ENCODE results near the gene OR7G2.
"Not testable (repeated sequence)": the region's sequence is repeated elsewhere in the genome, so short reads cannot be mapped to it uniquely, and the experiment has no call there.

OR7G2 gene

DNA sequence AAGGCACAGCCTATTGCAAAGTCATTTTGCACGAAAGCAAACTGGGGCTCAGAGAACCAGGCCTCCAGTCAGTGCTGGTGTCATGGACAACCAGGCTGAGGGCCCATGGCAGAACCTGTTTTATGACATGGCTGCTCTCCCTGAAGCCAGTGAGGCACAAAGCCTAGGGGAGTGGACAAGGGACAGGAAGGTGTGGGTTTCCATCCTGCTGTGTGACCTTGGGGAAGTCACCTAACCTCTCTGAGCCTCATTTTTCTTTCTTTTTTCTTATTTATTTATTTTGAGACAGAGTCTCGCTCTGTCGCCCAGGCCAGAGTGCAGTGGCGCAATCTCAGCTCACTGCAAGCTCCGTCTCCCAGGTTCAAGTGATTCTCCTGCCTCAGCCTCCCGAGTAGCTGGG is 35.6 kb downstream of the OR7G2 start:
- not testable (repeated sequence) for DNase-seq

GRCh38 chr19:9070066-9070465 is 37.2 kb downstream of the OR7G2 start:
- no peak for DNase-seq

DNA sequence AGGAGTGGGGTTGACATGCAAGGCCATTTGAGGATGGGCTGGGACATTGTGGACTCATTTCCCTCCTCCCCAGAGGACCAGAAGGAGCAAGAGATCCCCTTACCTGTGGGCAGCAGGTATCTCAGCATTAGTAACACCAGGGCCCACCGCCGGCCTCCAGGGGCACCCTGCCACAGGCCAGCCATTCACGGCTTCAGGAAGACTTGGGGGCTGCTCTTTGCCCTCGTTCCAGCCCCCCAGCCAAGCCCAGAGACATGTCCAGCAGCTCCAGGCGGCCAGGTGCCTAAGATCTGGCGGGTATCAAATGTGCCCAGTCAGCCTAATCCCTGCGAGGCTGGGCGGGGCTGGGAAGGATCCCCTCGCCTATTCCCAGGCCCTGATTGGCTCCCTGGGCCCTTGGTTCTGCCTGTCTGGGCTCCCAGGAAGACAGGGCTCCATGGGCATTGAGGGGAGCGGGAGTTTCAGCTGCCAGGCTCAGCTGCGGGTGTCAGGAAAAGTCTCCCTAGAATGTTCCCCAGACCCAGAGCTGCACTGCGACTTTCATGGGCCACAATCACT is 41.7 kb downstream of the OR7G2 start:
- DNase-seq: no peak

- DNase-seq: no peak
Measured at GRCh38 chr19:9061879-9062278, 45.4 kb downstream of the OR7G2 start.

DNA sequence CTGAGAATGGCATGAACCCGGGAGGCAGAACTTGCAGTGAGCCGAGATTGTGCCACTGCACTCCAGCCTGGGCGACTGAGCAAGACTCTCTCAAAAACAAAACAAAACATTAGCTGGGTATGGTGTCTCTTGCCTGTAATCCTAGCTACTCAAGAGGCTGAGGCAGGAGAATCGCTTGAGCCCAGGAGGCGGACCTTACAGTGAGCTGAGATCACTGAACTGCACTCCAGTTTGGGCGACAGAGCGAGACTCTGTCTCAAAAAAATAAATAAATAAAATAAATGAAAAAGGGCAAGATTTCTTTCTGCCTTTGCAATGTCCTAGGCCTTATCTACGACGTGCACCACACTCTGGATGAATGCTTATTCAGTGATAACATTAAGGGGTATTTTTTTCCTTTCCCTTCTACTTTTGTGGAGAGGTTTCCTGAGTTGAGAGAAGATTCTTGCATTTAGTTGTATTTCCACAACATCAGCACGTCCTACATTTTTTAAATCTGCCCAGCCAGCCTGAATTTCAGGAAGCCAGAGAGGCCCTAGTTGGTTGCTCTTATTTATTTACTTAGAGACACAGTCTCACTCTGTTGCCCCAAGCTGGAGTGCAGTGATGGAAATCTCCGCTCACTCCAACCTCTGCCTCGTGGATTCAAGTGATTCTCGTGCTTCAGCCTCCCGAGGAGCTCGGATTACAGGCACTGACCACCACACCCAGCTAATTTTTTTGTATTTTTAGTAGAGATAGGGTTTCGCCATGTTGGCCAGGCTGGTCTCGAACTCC is 46.5 kb downstream of the OR7G2 start:
- DNase-seq: no peak

- DNase-seq: no peak
Measured at GRCh38 chr19:9058905-9059667, 48.2 kb downstream of the OR7G2 start.

- no peak for DNase-seq
Measured at GRCh38 chr19:9057505-9058258, 49.6 kb downstream of the OR7G2 start.

DNA sequence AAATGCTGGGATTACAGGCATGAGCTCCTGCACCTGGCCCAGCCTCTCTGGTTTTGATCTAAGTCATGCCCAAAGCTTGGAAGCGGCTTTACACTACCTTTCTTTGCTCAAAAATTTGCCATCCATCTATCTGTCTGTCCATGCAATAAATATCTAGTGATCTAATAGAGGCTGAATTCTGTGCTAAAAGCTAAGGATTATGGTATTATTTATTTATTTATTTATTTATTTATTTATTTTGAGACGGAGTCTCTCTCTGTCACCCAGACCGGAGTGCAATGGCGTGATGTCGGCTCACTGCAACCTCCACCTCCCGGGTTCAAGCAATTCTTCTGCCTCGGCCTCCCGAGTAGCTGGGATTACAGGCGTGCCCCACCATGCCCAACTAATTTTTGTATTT is 51.1 kb downstream of the OR7G2 start:
- not testable (repeated sequence) for DNase-seq

GRCh38 chr19:9054765-9055164 is 52.5 kb downstream of the OR7G2 start:
- no peak for DNase-seq

DNA sequence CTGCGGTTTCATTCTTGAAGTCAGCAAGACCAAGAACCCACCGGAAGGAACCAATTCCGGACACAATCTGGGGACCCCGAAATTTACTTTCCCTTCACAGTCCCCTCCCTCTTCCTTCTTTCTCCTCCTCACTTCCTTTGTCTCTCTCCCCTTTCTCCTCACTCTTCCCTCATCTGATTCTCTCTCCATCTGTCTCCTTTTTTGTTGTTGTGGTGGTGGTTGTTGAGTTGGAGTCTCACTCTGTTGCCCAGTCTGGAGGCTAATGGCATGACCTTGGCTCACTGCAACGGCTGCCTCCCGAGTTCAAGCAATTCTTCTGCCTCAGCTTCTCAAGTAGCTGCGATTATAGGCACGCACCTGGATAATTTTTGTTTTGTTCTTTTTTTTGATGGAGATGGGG is 53.1 kb downstream of the OR7G2 start:
- DNase-seq: no peak

GRCh38 chr19:9053674-9054073 is 53.6 kb downstream of the OR7G2 start:
- not testable (repeated sequence) for DNase-seq

DNA sequence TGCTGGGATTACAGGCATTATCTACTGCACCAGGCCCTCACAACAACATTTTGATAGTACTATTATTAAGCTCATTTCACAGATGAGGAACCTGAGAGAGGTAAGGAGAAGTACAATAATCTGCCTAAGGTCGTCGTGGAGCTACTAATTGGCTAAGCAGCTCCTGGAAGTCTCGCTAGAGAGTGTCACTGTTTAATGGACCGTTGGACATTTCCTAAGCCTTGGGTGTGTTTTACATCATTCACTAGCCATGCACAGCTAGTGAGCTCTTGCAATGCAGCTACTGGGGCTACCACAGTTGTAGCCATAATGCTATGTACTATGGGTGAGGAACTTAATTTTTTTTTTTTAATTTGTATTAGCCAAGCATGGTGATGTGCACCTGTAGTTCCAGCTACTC is 54.4 kb downstream of the OR7G2 start:
- DNase-seq: no peak

Measured in activated effector memory CD4-positive, alpha-beta T cell treated with anti-CD3 and anti-CD28 coated beads, Interleukin-2, amount 50 U/mL, for 16 hours (primary cell).